Colonic mucosa (tissue), 4 donors: ENCODE measurements around the gene DNMT1. TPM values are rescaled to one million over a fixed set of nuclear protein-coding genes. Genes with fewer than 3 reads are reported as not detected.

Source experiments
- DNase-seq: peaks from one replicate; pipeline ENCODE4 v3.0.0-alpha.2; 2020
- H3K27ac ChIP-seq: fragments of 200-600 bp; one replicate; pipeline ENCODE4 v1.8.0; 2021
- H3K27me3 ChIP-seq: fragments of 200-600 bp; one replicate; pipeline ENCODE4 v1.8.0; 2021
- H3K36me3 ChIP-seq: fragments of 200-600 bp; one replicate; pipeline ENCODE4 v1.8.0; 2021
- H3K4me1 ChIP-seq: fragments of 200-600 bp; one replicate; pipeline ENCODE4 v1.8.0; 2021; ENCODE audit warnings: mild to moderate bottlenecking
- H3K4me3 ChIP-seq: fragments of 200-600 bp; one replicate; pipeline ENCODE4 v1.8.0; 2021
- H3K9ac ChIP-seq, 2 donors: one replicate each; pipeline ENCODE4 v1.7.0; 2013; ENCODE audit warnings: control low read depth in 2 of 2, low read depth in 2 of 2, low read length in 2 of 2
- H3K9me3 ChIP-seq: fragments of 200-600 bp; one replicate; pipeline ENCODE4 v1.8.0; 2021
- intact Hi-C: fragments of 100-400 bp; cut with DNase I; formaldehyde crosslinking; loops from one replicate; pipeline ENCODE4 v1.14.1; 2022
- total RNA-seq, 2 donors: library from RNA; stranded (reverse); fragmentation: NEBNext Ultra II Directional in 1 of 2; extraction: Animal tissue kit (Norgen Biotek cat#: 25700) in 1 of 2; gene quantifications; one replicate each; pipeline ENCODE4 v1.2.1, GENCODE V29; 2021
- TF ChIP-seq, protein P1 (sequence below): fragments of 200-600 bp; IDR thresholded peaks from one replicate; pipeline ENCODE4 v1.8.0; 2022; ENCODE audit warnings: antibody characterized with exemption, mild to moderate bottlenecking
- donor health status: healthy.
- donor health status: DM: no; HTN: no; CAD: no.
- donor health status: DM: no; HTN: no; CAD: no.

The DNMT1 gene
- total RNA-seq, 2 donors from 2014 or later, result 36.3 to 139 TPM

DNA sequence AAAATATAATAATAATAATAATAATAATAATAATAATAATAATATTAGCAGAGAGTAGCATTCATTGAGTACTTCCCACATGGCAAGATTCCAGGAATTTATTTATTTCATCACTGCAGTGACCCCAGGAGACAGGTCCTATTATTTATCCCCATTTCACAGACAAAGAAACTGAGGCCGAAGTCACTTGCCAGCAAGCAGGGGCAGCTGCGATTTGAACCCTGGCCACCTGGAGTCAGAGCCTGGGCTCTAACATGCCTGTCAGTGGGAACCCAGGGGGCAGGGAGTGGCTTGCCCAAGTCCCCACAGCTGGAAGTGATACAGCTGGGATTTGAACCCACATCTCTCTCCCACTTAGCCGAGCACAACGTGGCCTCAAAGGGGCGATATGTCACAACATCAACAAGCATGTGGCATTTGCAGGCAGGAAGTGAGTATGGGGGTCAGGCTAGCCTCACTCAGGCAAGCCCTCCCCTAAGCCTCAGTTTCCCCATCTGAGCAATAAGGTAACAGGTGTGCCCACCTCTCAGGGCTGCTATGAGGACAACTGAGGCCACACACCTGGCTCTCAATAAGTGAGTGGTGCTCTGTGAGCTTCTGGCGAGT, 105.7 kb downstream of the DNMT1 start:
- Histone ChIP-seq H3K9ac (no peak overlapping the region), H3K4me1 (no peaks in the 10 kb centered on the region), H3K36me3 (no peaks in the 10 kb centered on the region), H3K27me3 (no peaks in the 10 kb centered on the region), H3K4me3 (no peak overlapping the region), H3K27ac (no peak overlapping the region), H3K9me3 (no peaks in the 10 kb centered on the region)
- TF ChIP-seq, protein P1, sequence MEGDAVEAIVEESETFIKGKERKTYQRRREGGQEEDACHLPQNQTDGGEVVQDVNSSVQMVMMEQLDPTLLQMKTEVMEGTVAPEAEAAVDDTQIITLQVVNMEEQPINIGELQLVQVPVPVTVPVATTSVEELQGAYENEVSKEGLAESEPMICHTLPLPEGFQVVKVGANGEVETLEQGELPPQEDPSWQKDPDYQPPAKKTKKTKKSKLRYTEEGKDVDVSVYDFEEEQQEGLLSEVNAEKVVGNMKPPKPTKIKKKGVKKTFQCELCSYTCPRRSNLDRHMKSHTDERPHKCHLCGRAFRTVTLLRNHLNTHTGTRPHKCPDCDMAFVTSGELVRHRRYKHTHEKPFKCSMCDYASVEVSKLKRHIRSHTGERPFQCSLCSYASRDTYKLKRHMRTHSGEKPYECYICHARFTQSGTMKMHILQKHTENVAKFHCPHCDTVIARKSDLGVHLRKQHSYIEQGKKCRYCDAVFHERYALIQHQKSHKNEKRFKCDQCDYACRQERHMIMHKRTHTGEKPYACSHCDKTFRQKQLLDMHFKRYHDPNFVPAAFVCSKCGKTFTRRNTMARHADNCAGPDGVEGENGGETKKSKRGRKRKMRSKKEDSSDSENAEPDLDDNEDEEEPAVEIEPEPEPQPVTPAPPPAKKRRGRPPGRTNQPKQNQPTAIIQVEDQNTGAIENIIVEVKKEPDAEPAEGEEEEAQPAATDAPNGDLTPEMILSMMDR, result no peak
- no peak for DNase-seq
- intact Hi-C loops, result no loop called here

DNA sequence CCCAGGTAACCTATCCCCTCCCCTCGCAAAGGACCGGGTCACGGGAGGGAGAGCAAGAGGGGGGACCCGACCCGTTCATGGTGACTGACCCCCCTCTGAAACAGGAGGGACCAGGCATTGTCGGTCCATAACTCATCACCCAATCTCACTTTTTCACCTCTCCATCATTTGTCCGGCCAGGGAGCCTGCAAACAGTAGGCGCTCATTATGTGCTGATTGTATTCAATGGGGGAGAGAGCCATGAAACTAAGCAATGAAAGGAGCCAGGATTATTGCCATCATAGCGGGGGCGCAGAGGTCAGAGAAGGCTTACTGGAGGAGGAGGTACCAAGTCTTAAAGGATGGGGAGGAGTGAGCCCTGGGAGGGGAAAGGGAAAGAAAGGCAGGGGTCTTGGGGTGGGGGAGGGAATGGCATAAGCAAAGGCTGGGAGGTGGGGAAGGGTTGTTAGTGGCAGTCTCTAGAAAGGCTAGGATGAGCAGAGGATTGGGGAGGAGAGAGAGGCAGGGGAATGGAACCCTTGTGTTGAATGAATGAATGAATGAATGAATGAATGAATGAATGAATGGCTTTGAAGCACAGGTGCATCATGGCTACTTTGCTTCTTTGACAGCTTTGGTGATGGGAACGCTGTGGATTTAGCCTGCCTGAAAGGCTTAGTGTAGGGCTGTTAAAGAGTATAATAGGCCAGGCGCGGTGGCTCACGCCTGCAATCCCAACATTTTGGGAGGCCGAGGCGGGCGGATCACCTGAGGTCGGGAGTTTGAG, 107.3 kb downstream of the DNMT1 start:
- intact Hi-C loops, result no loop called here
- Histone ChIP-seq H3K4me3 (peak overlapping the region; percentile 68), H3K27me3 (no peaks in the 10 kb centered on the region), H3K36me3 (no peaks in the 10 kb centered on the region), H3K27ac (peak overlapping the region; percentile 68), H3K9ac (no peak overlapping the region), H3K9me3 (no peaks in the 10 kb centered on the region), H3K4me1 (no peaks in the 10 kb centered on the region)
- no peak for DNase-seq
- TF ChIP-seq, protein P1, result no peak

DNA sequence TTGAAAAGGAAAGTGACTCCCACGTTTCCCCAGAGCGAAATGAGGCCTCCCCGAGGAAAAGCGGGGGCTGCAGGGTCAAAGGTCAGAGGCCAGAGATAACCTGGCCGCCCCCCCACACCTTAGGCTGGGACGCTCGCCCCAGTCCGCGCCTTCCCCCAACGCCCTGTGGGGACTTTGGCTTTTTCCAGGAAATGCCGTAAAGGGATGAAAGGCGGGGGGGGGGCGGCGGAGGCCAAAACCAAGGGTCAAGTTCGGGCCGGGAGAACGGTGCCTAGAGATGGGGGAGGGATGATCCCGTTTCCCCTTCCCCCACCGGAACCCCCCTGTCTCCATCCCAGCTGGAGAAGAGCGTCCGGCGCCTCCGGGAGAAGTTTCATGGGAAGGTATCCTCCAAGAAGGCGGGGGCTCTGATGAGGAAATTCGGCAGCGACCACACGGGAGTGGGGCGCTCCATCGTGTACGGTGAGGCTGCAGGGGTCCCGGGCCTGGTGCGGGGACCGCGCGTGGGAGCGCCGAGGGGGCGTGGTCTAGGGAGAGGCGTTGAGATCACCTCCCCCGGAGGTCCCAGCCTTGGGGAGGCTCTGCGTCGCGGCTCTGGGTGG, 108.1 kb downstream of the DNMT1 start:
- peak overlapping the region; percentile 80 to 99 for H3K9ac ChIP-seq
- intact Hi-C loops, result no loop called here
- H3K4me1 ChIP-seq, result no peaks in the 10 kb centered on the region
- TF ChIP-seq, protein P1, result no peak
- H3K27ac ChIP-seq, result peak overlapping the region; percentile 68
- peak; percentile 40 for DNase-seq
- H3K4me3 ChIP-seq, result peak overlapping the region; percentile 68
- no peaks in the 10 kb centered on the region for H3K9me3 ChIP-seq
- H3K27me3 ChIP-seq, result no peaks in the 10 kb centered on the region
- H3K36me3 ChIP-seq, result no peaks in the 10 kb centered on the region

DNA sequence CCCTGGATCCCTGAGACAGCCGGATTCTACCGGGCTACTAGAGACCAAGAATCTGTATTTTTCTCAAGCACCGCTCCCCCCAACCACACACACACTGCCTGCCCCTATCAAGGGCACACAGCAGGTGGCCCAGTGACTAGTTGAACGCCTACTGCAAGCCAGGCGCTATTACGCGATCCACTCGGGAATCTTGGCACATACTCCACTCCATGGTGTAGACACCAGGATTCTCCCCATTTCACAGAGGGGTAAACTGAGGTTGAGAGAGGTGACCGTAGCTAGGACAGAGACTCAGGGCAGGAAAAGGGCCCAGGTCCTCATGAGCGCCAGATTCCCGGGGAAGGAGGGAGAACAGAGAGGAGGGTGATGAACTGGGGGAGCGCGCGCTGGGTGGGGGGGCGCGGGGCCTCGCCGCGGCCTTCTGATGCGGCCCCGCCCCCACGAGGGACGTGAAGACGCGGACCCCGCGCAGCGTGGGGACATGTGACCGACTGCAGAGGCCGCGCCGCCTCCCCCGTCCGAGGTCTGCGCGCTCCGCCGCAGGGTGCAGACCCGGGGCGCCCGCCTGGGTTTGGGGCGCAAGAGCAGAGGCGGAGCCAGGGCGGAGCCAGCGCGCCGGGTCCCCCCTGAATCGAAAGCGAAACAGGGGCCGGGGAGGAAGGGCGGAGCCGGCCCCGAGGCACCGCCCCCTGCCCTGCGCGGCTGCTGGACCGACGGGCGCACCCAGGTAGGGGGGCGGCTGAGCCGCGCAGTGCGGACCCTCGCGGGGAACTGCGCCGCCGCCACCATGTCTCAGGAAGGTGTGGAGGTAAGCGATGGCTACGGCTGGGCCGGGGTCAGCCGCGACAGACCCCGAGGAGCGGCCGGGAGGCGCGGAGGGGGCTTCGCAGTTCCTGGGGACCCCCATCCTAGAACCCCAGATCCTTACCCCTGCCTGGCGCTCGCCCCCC, 108.8 kb downstream of the DNMT1 start, which contains the start of gene SHFL:
SHFL (plus strand) TSS at position 677 of the 950 bp plus-strand sequence; CDS start at position 788, 111 bp downstream.
- Histone ChIP-seq H3K27ac (peak within 1 kb of the TSS; percentile 68), H3K27me3 (no peaks in the 10 kb centered on the region), H3K9me3 (no peaks in the 10 kb centered on the region), H3K4me1 (no peaks in the 10 kb centered on the region), H3K9ac (peak within 1 kb of the TSS; percentile 80 to 99), H3K36me3 (no peaks in the 10 kb centered on the region), H3K4me3 (peak within 1 kb of the TSS; percentile 68)
- peak; percentile 86 for DNase-seq
- TF ChIP-seq, protein P1, result no peak
- intact Hi-C loops, result no loop called here

DNA sequence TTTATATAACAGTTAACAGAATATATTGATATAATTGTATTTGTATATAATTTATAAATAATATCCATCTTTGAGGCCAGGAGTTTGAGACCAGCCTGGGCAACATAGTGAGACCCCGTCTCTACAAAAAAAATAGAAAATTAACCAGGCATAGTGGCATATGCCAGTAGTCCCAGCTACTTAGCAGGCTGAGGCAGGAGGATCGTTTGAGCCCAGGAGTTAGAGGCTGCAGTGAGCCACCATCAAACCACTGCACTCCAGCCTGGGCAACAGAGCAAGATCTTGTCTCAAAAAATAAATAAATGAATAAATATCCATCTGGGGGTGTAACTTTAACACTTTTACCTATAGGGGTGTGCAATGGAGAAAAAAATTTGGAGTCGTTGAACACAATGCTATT, 110.0 kb downstream of the DNMT1 start:
- intact Hi-C loops, result no loop called here
- no peaks in the 10 kb centered on the region for H3K4me1 ChIP-seq
- no peak for DNase-seq
- no peaks in the 10 kb centered on the region for H3K27me3 ChIP-seq
- H3K4me3 ChIP-seq, result no peak overlapping the region
- no peak overlapping the region for H3K27ac ChIP-seq
- TF ChIP-seq, protein P1, result no peak
- no peaks in the 10 kb centered on the region for H3K36me3 ChIP-seq
- no peaks in the 10 kb centered on the region for H3K9me3 ChIP-seq
- H3K9ac ChIP-seq, result no peak overlapping the region
